Esophagus squamous epithelium (tissue), 5 donors: Measurements from ENCODE around the gene ERC1. TPM values are rescaled to one million over a fixed set of nuclear protein-coding genes. Genes with fewer than 3 reads are reported as not detected.

Experiments
- DNase-seq: peaks from one replicate; lab custom pipeline; 2025; lab: John Stamatoyannopoulos, UW
- H3K27ac ChIP-seq, 4 donors: fragments of 200-600 bp; sonication (generic); one replicate each; pipeline ENCODE4 v1.5.1; 2016 to 2019; ENCODE audit warnings: mild to moderate bottlenecking in 1 of 4
- H3K27me3 ChIP-seq, 4 donors: fragments of 200-600 bp; sonication (generic); 1 replicate in 3 of 4; 2 replicates in 1 of 4; pipeline versions ENCODE4 v1.5.1 to v1.6.0; 2017 to 2021; ENCODE audit warnings: antibody characterized with exemption in 1 of 4
- H3K36me3 ChIP-seq, 3 donors: fragments of 200-600 bp; sonication (generic); one replicate each; pipeline ENCODE4 v1.5.1; 2016 to 2019
- H3K4me1 ChIP-seq, 3 donors: fragments of 200-600 bp; sonication (generic); one replicate each; pipeline ENCODE4 v1.5.1; 2017 to 2019
- H3K4me3 ChIP-seq, 4 donors: fragments of 200-600 bp; sonication (generic); 1 replicate in 3 of 4; 2 replicates in 1 of 4; pipeline ENCODE4 v1.5.1; 2016 to 2019; ENCODE audit warnings: mild to moderate bottlenecking in 2 of 4, moderate library complexity in 1 of 4
- H3K9me3 ChIP-seq, 3 donors: fragments of 200-600 bp; sonication (generic); one replicate each; pipeline ENCODE4 v1.5.1; 2016 to 2019
- POLR2A ChIP-seq, 4 donors: fragments of 450-650 bp; IDR thresholded peaks; one replicate each; pipeline ENCODE4 v1.6.1; 2017; ENCODE audit warnings: antibody characterized with exemption in 4 of 4, mild to moderate bottlenecking in 4 of 4, moderate library complexity in 3 of 4
- WGBS, 2 donors: methylation state at CpG; one replicate each; pipeline ENCODE4 v1.1.5; 2018; 5-methylcytosine and 5-hydroxymethylcytosine counted together
- intact Hi-C: fragments of 100-400 bp; cut with DNase I; formaldehyde crosslinking; loops from one replicate; pipeline ENCODE4 v1.15.0; 2022
- total RNA-seq, 4 donors: library from RNA; depleted of rRNA; stranded (reverse); fragments of >200 nt; gene quantifications; one replicate each; pipeline ENCODE4 v1.1.0, GENCODE V29; 2016
- TF ChIP-seq, protein P1 (sequence below), 6 experiments: fragments of 450-650 bp in 4 of 6; fragments of 200-600 bp in 2 of 6; sonication (generic) in 2 of 6; IDR thresholded peaks; one replicate each; pipeline ENCODE4 v1.5.1; 2016 to 2019; ENCODE audit warnings: antibody characterized with exemption in 6 of 6, mild to moderate bottlenecking in 4 of 6, moderate library complexity in 4 of 6
- donor health status: DM: yes; HTN: yes; CAD: no.

Gene ERC1
- total RNA-seq, 4 donors from 2014 or later: 19.0 to 50.7 (median 37.5) TPM

GRCh38 chr12:1413930-1414329 is 422.9 kb downstream of the ERC1 start:
- no peak for DNase-seq
- 99 to 100% methylated on average over 2 to 10 of the region's 12 CpGs for WGBS, 2 donors
- intact Hi-C loops: no loop called here
- no peak for TF ChIP-seq POLR2A (IDR thresholded peaks at IDR 0.05)
- TF ChIP-seq, protein P1, sequence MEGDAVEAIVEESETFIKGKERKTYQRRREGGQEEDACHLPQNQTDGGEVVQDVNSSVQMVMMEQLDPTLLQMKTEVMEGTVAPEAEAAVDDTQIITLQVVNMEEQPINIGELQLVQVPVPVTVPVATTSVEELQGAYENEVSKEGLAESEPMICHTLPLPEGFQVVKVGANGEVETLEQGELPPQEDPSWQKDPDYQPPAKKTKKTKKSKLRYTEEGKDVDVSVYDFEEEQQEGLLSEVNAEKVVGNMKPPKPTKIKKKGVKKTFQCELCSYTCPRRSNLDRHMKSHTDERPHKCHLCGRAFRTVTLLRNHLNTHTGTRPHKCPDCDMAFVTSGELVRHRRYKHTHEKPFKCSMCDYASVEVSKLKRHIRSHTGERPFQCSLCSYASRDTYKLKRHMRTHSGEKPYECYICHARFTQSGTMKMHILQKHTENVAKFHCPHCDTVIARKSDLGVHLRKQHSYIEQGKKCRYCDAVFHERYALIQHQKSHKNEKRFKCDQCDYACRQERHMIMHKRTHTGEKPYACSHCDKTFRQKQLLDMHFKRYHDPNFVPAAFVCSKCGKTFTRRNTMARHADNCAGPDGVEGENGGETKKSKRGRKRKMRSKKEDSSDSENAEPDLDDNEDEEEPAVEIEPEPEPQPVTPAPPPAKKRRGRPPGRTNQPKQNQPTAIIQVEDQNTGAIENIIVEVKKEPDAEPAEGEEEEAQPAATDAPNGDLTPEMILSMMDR (IDR thresholded peaks at IDR 0.05): no peak
- Histone ChIP-seq H3K27me3 (no peaks in the 10 kb centered on the region), H3K36me3 (peaks cover 0 to 56% (median 4%) of the 10 kb centered on the region in 3 donors), H3K27ac (no peak overlapping the region), H3K4me3 (no peak overlapping the region), H3K9me3 (no peaks in the 10 kb centered on the region), H3K4me1 (peaks cover 0 to 4% (median 0%) of the 10 kb centered on the region in 3 donors)

DNA sequence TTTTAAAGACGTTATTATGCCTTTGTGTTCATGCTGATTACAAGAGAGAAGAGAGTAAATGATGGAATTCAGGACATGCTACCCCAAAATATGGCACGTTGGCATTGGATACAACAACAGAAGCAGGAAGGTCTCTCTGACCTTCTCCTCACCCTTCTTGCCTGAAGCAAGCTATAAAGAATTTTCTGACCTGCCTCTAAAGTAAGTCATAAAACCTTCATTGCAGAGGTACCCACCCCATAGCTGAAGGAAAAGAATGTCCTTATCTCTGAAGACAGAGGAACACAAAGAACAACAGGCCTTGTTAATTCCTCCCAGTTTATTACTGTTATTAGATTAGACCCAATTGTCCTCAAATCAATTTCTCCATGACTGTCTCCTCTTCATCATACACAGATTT is 427.1 kb downstream of the ERC1 start:
- no peak overlapping the region for H3K4me3 ChIP-seq
- H3K27me3 ChIP-seq: no peaks in the 10 kb centered on the region
- H3K9me3 ChIP-seq: peaks cover 0 to 19% (median 6%) of the 10 kb centered on the region in 3 donors
- no peak for TF ChIP-seq POLR2A (IDR thresholded peaks at IDR 0.05)
- TF ChIP-seq, protein P1 (IDR thresholded peaks at IDR 0.05): no peak
- WGBS, 2 donors: 78 to 87% methylated on average over 2 of the region's 2 CpGs
- no peak for DNase-seq
- H3K4me1 ChIP-seq: no peaks in the 10 kb centered on the region
- intact Hi-C loops: no loop called here
- peaks cover 0 to 32% (median 4%) of the 10 kb centered on the region in 3 donors for H3K36me3 ChIP-seq
- no peak overlapping the region for H3K27ac ChIP-seq

DNA sequence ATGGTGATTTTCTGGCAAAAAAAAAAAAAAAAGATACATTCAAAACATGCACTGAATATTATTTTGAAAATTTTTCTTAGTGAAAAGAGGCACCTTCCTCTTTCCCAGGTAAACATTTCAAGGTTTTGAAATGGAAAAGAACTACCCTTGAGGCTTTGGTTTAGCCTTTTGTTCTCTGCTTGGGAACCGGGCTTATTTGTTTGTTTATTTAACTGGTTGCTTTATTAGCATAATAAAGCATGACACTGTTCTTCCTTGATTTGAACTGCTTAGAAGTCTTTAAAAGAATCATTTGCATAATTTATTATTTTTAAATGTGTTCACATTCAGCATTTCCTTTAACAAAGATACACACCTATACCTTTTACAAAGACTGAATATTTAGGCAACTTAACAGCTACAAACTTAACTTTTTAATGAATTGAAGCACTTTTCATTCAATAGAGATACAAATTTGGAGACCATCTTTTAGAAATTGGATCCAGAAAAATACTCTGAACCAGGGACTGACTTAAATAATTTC is 428.9 kb downstream of the ERC1 start:
- intact Hi-C loops: no loop called here
- H3K27ac ChIP-seq: no peak overlapping the region
- TF ChIP-seq POLR2A (IDR thresholded peaks at IDR 0.05): no peak
- TF ChIP-seq, protein P1 (IDR thresholded peaks at IDR 0.05): no peak
- H3K27me3 ChIP-seq: no peaks in the 10 kb centered on the region
- peaks cover 0 to 19% (median 6%) of the 10 kb centered on the region in 3 donors for H3K9me3 ChIP-seq
- H3K36me3 ChIP-seq: peaks cover 0 to 17% (median 0%) of the 10 kb centered on the region in 3 donors
- H3K4me1 ChIP-seq: no peaks in the 10 kb centered on the region
- no peak for DNase-seq
- 71 to 75% methylated on average over 1 of the region's 1 CpG for WGBS, 2 donors
- H3K4me3 ChIP-seq: no peak overlapping the region

- peaks cover 0 to 19% (median 6%) of the 10 kb centered on the region in 3 donors for H3K9me3 ChIP-seq
- H3K27me3 ChIP-seq: no peaks in the 10 kb centered on the region
- no peak for TF ChIP-seq POLR2A (IDR thresholded peaks at IDR 0.05)
- TF ChIP-seq, protein P1 (IDR thresholded peaks at IDR 0.05): no peak
- H3K4me3 ChIP-seq: no peak overlapping the region
- intact Hi-C loops: no loop called here
- WGBS, 2 donors: 93 to 95% methylated on average over 11 of the region's 11 CpGs
- peaks cover 0 to 4% (median 0%) of the 10 kb centered on the region in 3 donors for H3K4me1 ChIP-seq
- H3K27ac ChIP-seq: no peak overlapping the region
- peaks cover 0 to 17% (median 0%) of the 10 kb centered on the region in 3 donors for H3K36me3 ChIP-seq
- no peak for DNase-seq
These were observed 430.2 kb downstream of the ERC1 start for GRCh38 chr12:1421091-1421846.
